ENCODE measurements around the gene UBTD1.

- TF ChIP-seq POLR2A (IDR thresholded peaks at IDR 0.05) (no peak), EP300 (IDR thresholded peaks at IDR 0.05) (no peak)
- TF ChIP-seq, protein P1, sequence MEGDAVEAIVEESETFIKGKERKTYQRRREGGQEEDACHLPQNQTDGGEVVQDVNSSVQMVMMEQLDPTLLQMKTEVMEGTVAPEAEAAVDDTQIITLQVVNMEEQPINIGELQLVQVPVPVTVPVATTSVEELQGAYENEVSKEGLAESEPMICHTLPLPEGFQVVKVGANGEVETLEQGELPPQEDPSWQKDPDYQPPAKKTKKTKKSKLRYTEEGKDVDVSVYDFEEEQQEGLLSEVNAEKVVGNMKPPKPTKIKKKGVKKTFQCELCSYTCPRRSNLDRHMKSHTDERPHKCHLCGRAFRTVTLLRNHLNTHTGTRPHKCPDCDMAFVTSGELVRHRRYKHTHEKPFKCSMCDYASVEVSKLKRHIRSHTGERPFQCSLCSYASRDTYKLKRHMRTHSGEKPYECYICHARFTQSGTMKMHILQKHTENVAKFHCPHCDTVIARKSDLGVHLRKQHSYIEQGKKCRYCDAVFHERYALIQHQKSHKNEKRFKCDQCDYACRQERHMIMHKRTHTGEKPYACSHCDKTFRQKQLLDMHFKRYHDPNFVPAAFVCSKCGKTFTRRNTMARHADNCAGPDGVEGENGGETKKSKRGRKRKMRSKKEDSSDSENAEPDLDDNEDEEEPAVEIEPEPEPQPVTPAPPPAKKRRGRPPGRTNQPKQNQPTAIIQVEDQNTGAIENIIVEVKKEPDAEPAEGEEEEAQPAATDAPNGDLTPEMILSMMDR (IDR thresholded peaks at IDR 0.05) = no peak
These were observed 71.5 kb downstream of the UBTD1 start for GRCh38 chr10:97570146-97570788.
